ENCODE results near the gene CCDC50. TPM values are rescaled to one million over a fixed set of nuclear protein-coding genes. Genes with fewer than 3 reads are reported as not detected.

Gene CCDC50
- polyA plus RNA-seq, 1 donor (not counting 4 experiments of a cell fraction or from before 2014, with no cell fraction given) = 54.8 TPM

GRCh38 chr3:191301782-191302411 is 27.3 kb upstream of the CCDC50 start:
- dilution Hi-C loops (cut with MboI; ENCODE audit: extremely low pct_ligation_motif_present, low sequenced_read_pairs) = no loop called here
- H3K9me3 ChIP-seq (ENCODE audit: control insufficient read depth, low read depth, low read length) = no peaks in the 10 kb centered on the region
- DNase-seq (ENCODE audit: low read depth, low spot score) (no peak), FAIRE-seq (no peak)
- no peaks in the 10 kb centered on the region for H3K36me3 ChIP-seq (ENCODE audit: control insufficient read depth in 2 of 2, extremely low read depth in 1 of 2, insufficient read depth in 2 of 2, low read length in 2 of 2)
- no peaks in the 10 kb centered on the region for H3K27me3 ChIP-seq (ENCODE audit: control insufficient read depth, extremely low read depth, insufficient read depth, low read length)
- no peaks in the 10 kb centered on the region for H3K4me1 ChIP-seq (ENCODE audit: control insufficient read depth, extremely low read depth, insufficient read depth, low read length)
- H3K79me2 ChIP-seq (ENCODE audit: control insufficient read depth, insufficient read depth, low read length) = no peaks in the 10 kb centered on the region
- H4K20me1 ChIP-seq (ENCODE audit: control insufficient read depth, extremely low read depth, insufficient read depth, low read length) = no peaks in the 10 kb centered on the region
- H3K4me3 ChIP-seq (ENCODE audit: control insufficient read depth in 2 of 3, extremely low read depth in 1 of 3, insufficient read depth in 2 of 3, low read depth in 1 of 3, low read length in 3 of 3) = no peak overlapping the region
- no peak overlapping the region for H3K4me2 ChIP-seq (ENCODE audit: control insufficient read depth, extremely low read depth, insufficient read depth, low read depth, low read length)
- H3K27ac ChIP-seq (ENCODE audit: control insufficient read depth, insufficient read depth, low read length) = no peak overlapping the region
- no peak overlapping the region for H3K9ac ChIP-seq (ENCODE audit: control insufficient read depth, extremely low read depth, insufficient read depth, low read length)
- H2AFZ ChIP-seq (ENCODE audit: control insufficient read depth, low read length) = no peak overlapping the region
- TF ChIP-seq CTCF (optimal IDR thresholded peaks at IDR 0.05 in 1 of 3, IDR thresholded peaks at IDR 0.05 in 1 of 3, conservative IDR thresholded peaks at IDR 0.05 in 1 of 3; ENCODE audit: extremely low read depth in 1 of 3, insufficient read depth in 2 of 3, low read length in 3 of 3) (no peak), EZH2 (IDR thresholded peaks at IDR 0.05; ENCODE audit: low read length) (no peak)
- no peaks in the 10 kb centered on the region for H3K9me1 ChIP-seq (ENCODE audit: control insufficient read depth, extremely low read depth, insufficient read depth, low read length)

- no peaks in the 10 kb centered on the region for H3K79me2 ChIP-seq (ENCODE audit: control insufficient read depth, insufficient read depth, low read length)
- no peak for TF ChIP-seq CTCF (optimal IDR thresholded peaks at IDR 0.05 in 1 of 3, IDR thresholded peaks at IDR 0.05 in 1 of 3, conservative IDR thresholded peaks at IDR 0.05 in 1 of 3; ENCODE audit: extremely low read depth in 1 of 3, insufficient read depth in 2 of 3, low read length in 3 of 3)
- no peak for TF ChIP-seq EZH2 (IDR thresholded peaks at IDR 0.05; ENCODE audit: low read length)
- FAIRE-seq (no peak), DNase-seq (ENCODE audit: low read depth, low spot score) (no peak)
- no peaks in the 10 kb centered on the region for H3K4me1 ChIP-seq (ENCODE audit: control insufficient read depth, extremely low read depth, insufficient read depth, low read length)
- dilution Hi-C loops (cut with MboI; ENCODE audit: extremely low pct_ligation_motif_present, low sequenced_read_pairs) = no loop called here
- no peaks in the 10 kb centered on the region for H3K27me3 ChIP-seq (ENCODE audit: control insufficient read depth, extremely low read depth, insufficient read depth, low read length)
- H3K4me3 ChIP-seq (ENCODE audit: control insufficient read depth in 2 of 3, extremely low read depth in 1 of 3, insufficient read depth in 2 of 3, low read depth in 1 of 3, low read length in 3 of 3) = no peak overlapping the region
- H3K4me2 ChIP-seq (ENCODE audit: control insufficient read depth, extremely low read depth, insufficient read depth, low read depth, low read length) = no peak overlapping the region
- H4K20me1 ChIP-seq (ENCODE audit: control insufficient read depth, extremely low read depth, insufficient read depth, low read length) = no peaks in the 10 kb centered on the region
- H3K9me1 ChIP-seq (ENCODE audit: control insufficient read depth, extremely low read depth, insufficient read depth, low read length) = no peaks in the 10 kb centered on the region
- H3K36me3 ChIP-seq (ENCODE audit: control insufficient read depth in 2 of 2, extremely low read depth in 1 of 2, insufficient read depth in 2 of 2, low read length in 2 of 2) = no peaks in the 10 kb centered on the region
- no peak overlapping the region for H2AFZ ChIP-seq (ENCODE audit: control insufficient read depth, low read length)
- no peak overlapping the region for H3K27ac ChIP-seq (ENCODE audit: control insufficient read depth, insufficient read depth, low read length)
- no peaks in the 10 kb centered on the region for H3K9me3 ChIP-seq (ENCODE audit: control insufficient read depth, low read depth, low read length)
- H3K9ac ChIP-seq (ENCODE audit: control insufficient read depth, extremely low read depth, insufficient read depth, low read length) = no peak overlapping the region
Measured at GRCh38 chr3:191302451-191302850, 26.7 kb upstream of the CCDC50 start.
